A549 (cell line): ENCODE results near the gene TPRX1. TPM values are rescaled to one million over a fixed set of nuclear protein-coding genes. Genes with fewer than 3 reads are reported as not detected.
A peak's percentile ranks its signal among the peaks of the same experiment; 100 is the strongest.

Experiments used
- ATAC-seq, 2 experiments: fragments of 200-7000 bp in 1 of 2; fragments of >200 bp in 1 of 2; cut with Nextera tagmentation in 1 of 2; cut with Tn5 transposase in 1 of 2; 3 replicates each; pipeline versions ENCODE4 v1.8.0 to v1.9.1; 2018 to 2020; ENCODE audit warnings: mild to moderate bottlenecking in 1 of 2, moderate library complexity in 1 of 2
- CTCF ChIA-PET: fragments of 300-600 bp; sonication (Branson Sonifier 250); formaldehyde crosslinking; extraction: SDS; loops from one replicate; lab custom pipeline; 2021; ENCODE audit warnings: antibody characterized with exemption, inconsistent platforms; lab: Yijun Ruan, JAX
- POLR2A ChIA-PET: fragments of 350-600 bp; formaldehyde crosslinking; extraction: SDS; loops from one replicate; lab custom pipeline; 2021; ENCODE audit warnings: antibody characterized with exemption, inconsistent platforms; lab: Yijun Ruan, JAX
- DNase-seq, 2 experiments: peaks; one replicate each; pipeline versions ENCODE4 v3.0.0 to v3.0.0-alpha.2; 2011 to 2016; ENCODE audit warnings: low read depth in 1 of 2, low spot score in 1 of 2
- FAIRE-seq: peaks from 2 replicates; lab custom pipeline; 2011; peaks lifted over from hg19 to GRCh38; lab: Jason Lieb, UNC
- H3K27ac ChIP-seq, 2 experiments: fragments of >200 bp; sonication (Bioruptor Twin); formaldehyde crosslinking; 3 replicates each; pipeline ENCODE4 v1.5.1; 2016 to 2017
- H3K4me1 ChIP-seq: fragments of >200 bp; sonication (Bioruptor Twin); formaldehyde crosslinking; 3 replicates; pipeline ENCODE4 v1.6.1; 2016
- H3K4me2 ChIP-seq: fragments of >200 bp; sonication (Bioruptor Twin); formaldehyde crosslinking; 3 replicates; pipeline ENCODE4 v1.6.1; 2016
- H3K4me3 ChIP-seq: fragments of >200 bp; sonication (Bioruptor Twin); formaldehyde crosslinking; 3 replicates; pipeline ENCODE4 v1.5.1; 2016
- H3K9me3 ChIP-seq: fragments of >200 bp; sonication (Bioruptor Twin); formaldehyde crosslinking; 3 replicates; pipeline ENCODE4 v1.6.1; 2016
- BHLHE40 ChIP-seq: IDR thresholded peaks from 2 replicates; pipeline ENCODE4 v1.6.1; 2012; ENCODE audit warnings: low read depth, low read length, inconsistent platforms
- CBX8 ChIP-seq: fragments of 200-600 bp; sonication (generic); IDR thresholded peaks from 2 replicates; pipeline ENCODE4 v1.6.1; 2016
- CEBPB ChIP-seq, 2 experiments: fragments of >200 bp in 1 of 2; sonication (Bioruptor Twin) in 1 of 2; formaldehyde crosslinking in 1 of 2; IDR thresholded peaks; 2 replicates each; pipeline ENCODE4 v1.6.1; 2012 to 2016
- EHF ChIP-seq: fragments of 250-450 bp; sonication (Bioruptor Pico); IDR thresholded peaks from 2 replicates; pipeline ENCODE4 v1.5.0; 2020; ENCODE audit warnings: mild to moderate bottlenecking
- EP300 ChIP-seq, 2 experiments: fragments of >200 bp; sonication (Bioruptor Twin); formaldehyde crosslinking; IDR thresholded peaks; 2 replicates in 1 of 2; 3 replicates in 1 of 2; pipeline ENCODE4 v1.6.1; 2016 to 2017
- FOSL2 ChIP-seq, 2 experiments: fragments of 450-650 bp in 1 of 2; fragments of >200 bp in 1 of 2; sonication (Bioruptor Twin) in 1 of 2; formaldehyde crosslinking; IDR thresholded peaks; 2 replicates each; pipeline versions ENCODE4 v1.5.0 to v1.6.1; 2016 to 2020; ENCODE audit warnings: mild to moderate bottlenecking in 1 of 2, moderate library complexity in 1 of 2
- HEYL ChIP-seq: fragments of 250-450 bp; sonication (Bioruptor Pico); IDR thresholded peaks from 2 replicates; pipeline ENCODE4 v1.8.0; 2021; ENCODE audit warnings: mild to moderate bottlenecking, moderate library complexity
- HOXB13 ChIP-seq: fragments of 250-450 bp; sonication (Bioruptor Pico); IDR thresholded peaks from 2 replicates; pipeline ENCODE4 v1.5.0; 2020; ENCODE audit warnings: low read depth, mild to moderate bottlenecking, moderate library complexity
- HOXB5 ChIP-seq: fragments of 250-450 bp; sonication (Bioruptor Pico); IDR thresholded peaks from 2 replicates; pipeline ENCODE4 v1.5.0; 2020; ENCODE audit warnings: mild to moderate bottlenecking, moderate library complexity
- JUNB ChIP-seq: fragments of >200 bp; sonication (Bioruptor Twin); formaldehyde crosslinking; IDR thresholded peaks from 2 replicates; pipeline ENCODE4 v1.6.1; 2016
- KDM1A ChIP-seq: fragments of 200-600 bp; sonication (generic); IDR thresholded peaks from 2 replicates; pipeline ENCODE4 v1.6.1; 2016; ENCODE audit warnings: low read depth, mild to moderate bottlenecking
- MAFK ChIP-seq: fragments of 450-650 bp; IDR thresholded peaks from 2 replicates; pipeline ENCODE4 v1.6.1; 2014; ENCODE audit not compliant: partially characterized antibody
- MYC ChIP-seq: IDR thresholded peaks from 2 replicates; pipeline ENCODE4 v1.6.1; 2012; ENCODE audit warnings: mild to moderate bottlenecking, inconsistent platforms, low read length, improper control_type of control experiment, borderline replicate concordance
- NFE2L2 ChIP-seq: fragments of 150-350 bp; conservative IDR thresholded peaks from 2 replicates; pipeline ENCODE4 v1.6.1; 2014; ENCODE audit warnings: low read length
- NR3C1 ChIP-seq: fragments of >200 bp; sonication (Bioruptor Twin); formaldehyde crosslinking; IDR thresholded peaks from 3 replicates; pipeline ENCODE4 v1.6.1; 2017
- POLR2AphosphoS2 ChIP-seq: conservative IDR thresholded peaks from 2 replicates; pipeline ENCODE4 v1.6.1; 2012; ENCODE audit warnings: low read length, improper control_type of control experiment, inconsistent platforms
- RAD21 ChIP-seq, 2 experiments: fragments of >200 bp in 1 of 2; sonication (Bioruptor Twin) in 1 of 2; formaldehyde crosslinking in 1 of 2; IDR thresholded peaks in 1 of 2; conservative IDR thresholded peaks in 1 of 2; 2 replicates in 1 of 2; 3 replicates in 1 of 2; pipeline ENCODE4 v1.6.1; 2012 to 2018; ENCODE audit warnings: inconsistent platforms in 1 of 2
- RFX5 ChIP-seq: fragments of 450-650 bp; IDR thresholded peaks from 2 replicates; pipeline ENCODE4 v1.7.1; 2014; ENCODE audit warnings: antibody characterized with exemption, mild to moderate bottlenecking, moderate library complexity
- SMC3 ChIP-seq: fragments of >200 bp; sonication (Bioruptor Twin); formaldehyde crosslinking; IDR thresholded peaks from 3 replicates; pipeline ENCODE4 v1.6.1; 2018; ENCODE audit warnings: inconsistent platforms
- ZFP36 ChIP-seq: fragments of 450-650 bp; IDR thresholded peaks from 2 replicates; pipeline ENCODE4 v1.6.1; 2014; ENCODE audit warnings: borderline replicate concordance; ENCODE audit not compliant: partially characterized antibody
- WGBS: methylation state at CpG from one replicate; pipeline ENCODE4 v1.1.6; 2017; ENCODE audit errors: missing lambda C conversion rate; 5-methylcytosine and 5-hydroxymethylcytosine counted together
- polyA plus RNA-seq, 4 experiments: library from polyadenylated mRNA; depleted of rRNA in 3 of 4; stranded (reverse); fragments of >200 nt; fragmentation: RNase III in 1 of 4; extraction: RNeasy Plus Mini Kit Qiagen cat#74134 plus additional on column Dnase treatment in 1 of 4; gene quantifications; 2 replicates in 3 of 4; 3 replicates in 1 of 4; pipeline ENCODE4 v1.2.3, GENCODE V29; 2011 to 2017
- TF ChIP-seq, protein P1 (sequence below): IDR thresholded peaks from 2 replicates; pipeline ENCODE4 v1.6.1; 2012
- TF ChIP-seq, protein P2 (sequence below): IDR thresholded peaks from 2 replicates; pipeline ENCODE4 v1.6.1; 2012; ENCODE audit warnings: low read depth, borderline replicate concordance
- TF ChIP-seq, protein P3 (sequence below): IDR thresholded peaks from 2 replicates; pipeline ENCODE4 v1.6.1; 2012
- TF ChIP-seq, protein P4 (sequence below): fragments of >200 bp; sonication (Bioruptor Twin); formaldehyde crosslinking; IDR thresholded peaks from 3 replicates; pipeline ENCODE4 v1.5.1; 2016

Gene TPRX1
- polyA plus RNA-seq, 2 of the 4 experiments (the other 2 are of a cell fraction), result not detected

- FAIRE-seq, result no peak
Observed at GRCh38 chr19:47779524-47780214, 24.7 kb downstream of the TPRX1 start.

GRCh38 chr19:47778954-47779351 is 25.4 kb downstream of the TPRX1 start:
- 3% methylated on average over 20 of the region's 20 CpGs for whole genome bisulfite sequencing
- Histone ChIP-seq H3K4me3 (peak overlapping the region; percentile 79), H3K9me3 (no peaks in the 10 kb centered on the region), H3K4me2 (peak overlapping the region; percentile 90), H3K4me1 (peaks cover 16% of the 10 kb centered on the region), H3K27ac (peak overlapping the region; percentile 90 to 94)
- DNase-seq, result no peak
- TF ChIP-seq HOXB5, result no peak
- no peak for TF ChIP-seq POLR2AphosphoS2
- TF ChIP-seq EHF (CRISPR knock-in tag), result no peak
- TF ChIP-seq, protein P1, sequence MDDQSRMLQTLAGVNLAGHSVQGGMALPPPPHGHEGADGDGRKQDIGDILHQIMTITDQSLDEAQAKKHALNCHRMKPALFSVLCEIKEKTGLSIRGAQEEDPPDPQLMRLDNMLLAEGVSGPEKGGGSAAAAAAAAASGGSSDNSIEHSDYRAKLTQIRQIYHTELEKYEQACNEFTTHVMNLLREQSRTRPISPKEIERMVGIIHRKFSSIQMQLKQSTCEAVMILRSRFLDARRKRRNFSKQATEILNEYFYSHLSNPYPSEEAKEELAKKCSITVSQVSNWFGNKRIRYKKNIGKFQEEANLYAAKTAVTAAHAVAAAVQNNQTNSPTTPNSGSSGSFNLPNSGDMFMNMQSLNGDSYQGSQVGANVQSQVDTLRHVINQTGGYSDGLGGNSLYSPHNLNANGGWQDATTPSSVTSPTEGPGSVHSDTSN, result no peak
- TF ChIP-seq FOSL2 (IDR thresholded peaks at IDR 0.05), result no peak
- no peak for TF ChIP-seq FOSL2 (CRISPR knock-in tag; IDR thresholded peaks at IDR 0.05)
- TF ChIP-seq, protein P2, sequence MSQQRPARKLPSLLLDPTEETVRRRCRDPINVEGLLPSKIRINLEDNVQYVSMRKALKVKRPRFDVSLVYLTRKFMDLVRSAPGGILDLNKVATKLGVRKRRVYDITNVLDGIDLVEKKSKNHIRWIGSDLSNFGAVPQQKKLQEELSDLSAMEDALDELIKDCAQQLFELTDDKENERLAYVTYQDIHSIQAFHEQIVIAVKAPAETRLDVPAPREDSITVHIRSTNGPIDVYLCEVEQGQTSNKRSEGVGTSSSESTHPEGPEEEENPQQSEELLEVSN, result no peak
- TF ChIP-seq CBX8, result no peak
- TF ChIP-seq HOXB13, result no peak
- TF ChIP-seq BHLHE40, result no peak
- ChIA-PET POLR2A (no interaction called here), CTCF (interaction anchor here (1.1 to 4.6 kb wide), 3 partner anchors 9 to 66 kb away, joined by 4 to 41 read pairs (median 12); partner anchors contain the start of gene EHD2)
- peak; percentile 10 to 19; a peak in 3 of 6 replicates for ATAC-seq
- FAIRE-seq, result no peak

More at GRCh38 chr19:47779524-47780214, 24.7 kb downstream of the TPRX1 start:
- ChIA-PET CTCF (interaction anchor here (0.6 to 4.6 kb wide), 7 partner anchors 12 to 73 kb away, joined by 3 to 41 read pairs (median 8); partner anchors contain the start of gene EHD2), POLR2A (no interaction called here)
- peak overlapping the region; percentile 79 for H3K4me3 ChIP-seq
- ATAC-seq (no peak), DNase-seq (no peak)
- peak overlapping the region; percentile 90 to 94 for H3K27ac ChIP-seq
- peaks cover 16% of the 10 kb centered on the region for H3K4me1 ChIP-seq
- WGBS, result 82% methylated on average over 24 of the region's 24 CpGs
- H3K4me2 ChIP-seq, result peak overlapping the region; percentile 90
- no peaks in the 10 kb centered on the region for H3K9me3 ChIP-seq
- TF ChIP-seq MAFK (no peak), JUNB (no peak), RFX5 (no peak), RAD21 (conservative IDR thresholded peaks at IDR 0.05 in 1 of 2, IDR thresholded peaks at IDR 0.05 in 1 of 2) (no peak), NR3C1 (no peak), KDM1A (no peak), EP300 (IDR thresholded peaks at IDR 0.05) (no peak), SMC3 (no peak), POLR2AphosphoS2 (no peak), CEBPB (IDR thresholded peaks at IDR 0.05) (no peak), MYC (no peak), HEYL (no peak), ZFP36 (no peak), NFE2L2 (no peak)
- TF ChIP-seq, protein P2, result no peak
- TF ChIP-seq, protein P3, sequence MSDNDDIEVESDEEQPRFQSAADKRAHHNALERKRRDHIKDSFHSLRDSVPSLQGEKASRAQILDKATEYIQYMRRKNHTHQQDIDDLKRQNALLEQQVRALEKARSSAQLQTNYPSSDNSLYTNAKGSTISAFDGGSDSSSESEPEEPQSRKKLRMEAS, result no peak
- TF ChIP-seq, protein P4, sequence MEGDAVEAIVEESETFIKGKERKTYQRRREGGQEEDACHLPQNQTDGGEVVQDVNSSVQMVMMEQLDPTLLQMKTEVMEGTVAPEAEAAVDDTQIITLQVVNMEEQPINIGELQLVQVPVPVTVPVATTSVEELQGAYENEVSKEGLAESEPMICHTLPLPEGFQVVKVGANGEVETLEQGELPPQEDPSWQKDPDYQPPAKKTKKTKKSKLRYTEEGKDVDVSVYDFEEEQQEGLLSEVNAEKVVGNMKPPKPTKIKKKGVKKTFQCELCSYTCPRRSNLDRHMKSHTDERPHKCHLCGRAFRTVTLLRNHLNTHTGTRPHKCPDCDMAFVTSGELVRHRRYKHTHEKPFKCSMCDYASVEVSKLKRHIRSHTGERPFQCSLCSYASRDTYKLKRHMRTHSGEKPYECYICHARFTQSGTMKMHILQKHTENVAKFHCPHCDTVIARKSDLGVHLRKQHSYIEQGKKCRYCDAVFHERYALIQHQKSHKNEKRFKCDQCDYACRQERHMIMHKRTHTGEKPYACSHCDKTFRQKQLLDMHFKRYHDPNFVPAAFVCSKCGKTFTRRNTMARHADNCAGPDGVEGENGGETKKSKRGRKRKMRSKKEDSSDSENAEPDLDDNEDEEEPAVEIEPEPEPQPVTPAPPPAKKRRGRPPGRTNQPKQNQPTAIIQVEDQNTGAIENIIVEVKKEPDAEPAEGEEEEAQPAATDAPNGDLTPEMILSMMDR, result no peak
